H1 (cell line): ENCODE data around the gene CACNA1G. TPM values are rescaled to one million over a fixed set of nuclear protein-coding genes. Genes with fewer than 3 reads are reported as not detected.

ENCODE experiments used
- CTCF ChIA-PET: fragments of 300-600 bp; sonication (Branson Sonifier 250); formaldehyde crosslinking; loops from one replicate; lab custom pipeline; 2021; ENCODE audit not compliant: partially characterized antibody; lab: Charles Lee
- POLR2A ChIA-PET: fragments of 300-600 bp; sonication (Branson Sonifier 250); formaldehyde crosslinking; loops from one replicate; lab custom pipeline; 2021; ENCODE audit warnings: inconsistent platforms; ENCODE audit not compliant: partially characterized antibody; lab: Charles Lee
- DNase-seq, 2 experiments: peaks; one replicate each; pipeline versions ENCODE4 v3.0.0 to v3.0.0-alpha.2; 2010 to 2022; ENCODE audit warnings: low spot score in 2 of 2, low read depth in 1 of 2, mixed read lengths in 1 of 2
- FAIRE-seq: peaks from 2 replicates; lab custom pipeline; 2011; peaks lifted over from hg19 to GRCh38; lab: Jason Lieb, UNC
- H2AFZ ChIP-seq: 2 replicates; pipeline ENCODE4 v1.8.1; 2012; ENCODE audit warnings: low read length, inconsistent platforms
- H2AK5ac ChIP-seq: 2 replicates; pipeline ENCODE4 v1.6.1; 2013; ENCODE audit warnings: low read depth, low read length
- H2BK120ac ChIP-seq: replicated peaks from 2 replicates; pipeline ENCODE3; 2013; ENCODE audit warnings: low read depth, low read length, inconsistent platforms
- H2BK12ac ChIP-seq: 2 replicates; pipeline ENCODE4 v1.6.1; 2013; ENCODE audit warnings: low read depth, low read length
- H2BK15ac ChIP-seq: 2 replicates; pipeline ENCODE4 v1.6.1; 2013; ENCODE audit warnings: low read length
- H2BK20ac ChIP-seq: 2 replicates; pipeline ENCODE4 v1.6.1; 2013; ENCODE audit warnings: low read length
- H2BK5ac ChIP-seq: 2 replicates; pipeline ENCODE4 v1.6.1; 2013; ENCODE audit warnings: low read depth, low read length
- H3K14ac ChIP-seq: 2 replicates; pipeline ENCODE4 v1.6.1; 2013; ENCODE audit warnings: inconsistent platforms; ENCODE audit not compliant: insufficient read length
- H3K18ac ChIP-seq: 2 replicates; pipeline ENCODE4 v1.6.1; 2013; ENCODE audit warnings: low read length; ENCODE audit errors: extremely low read depth
- H3K23ac ChIP-seq: 2 replicates; pipeline ENCODE4 v1.6.1; 2013; ENCODE audit warnings: inconsistent platforms; ENCODE audit not compliant: insufficient read length
- H3K23me2 ChIP-seq: 2 replicates; pipeline ENCODE4 v1.6.1; 2013; ENCODE audit warnings: low read depth, low read length
- H3K27ac ChIP-seq: 2 replicates; pipeline ENCODE4 v1.6.1; 2011; ENCODE audit warnings: low read depth, low read length, inconsistent platforms
- H3K27me3 ChIP-seq, 4 experiments: replicated peaks in 1 of 4; 1 replicate in 1 of 4; 2 replicates in 3 of 4; pipeline versions ENCODE4 v1.6.1 to v1.8.1; 2011 to 2013; ENCODE audit warnings: low read length in 3 of 4, mild to moderate bottlenecking in 3 of 4, inconsistent platforms in 2 of 4, mixed read lengths in 2 of 4, moderate library complexity in 1 of 4; ENCODE audit not compliant: control insufficient read depth in 3 of 4, insufficient read depth in 3 of 4; ENCODE audit errors: extremely low read depth in 1 of 4
- H3K36me3 ChIP-seq, 4 experiments: 2 replicates each; pipeline versions ENCODE4 v1.6.1 to v1.8.1; 2011 to 2013; ENCODE audit warnings: mild to moderate bottlenecking in 4 of 4, low read length in 3 of 4, moderate library complexity in 2 of 4, control low read depth in 1 of 4, inconsistent platforms in 1 of 4; ENCODE audit not compliant: insufficient read depth in 4 of 4, control insufficient read depth in 2 of 4
- H3K4ac ChIP-seq: replicated peaks from 2 replicates; pipeline ENCODE3; 2013; ENCODE audit warnings: low read length, low read depth, mixed read lengths, inconsistent platforms; ENCODE audit not compliant: insufficient read length
- H3K4me1 ChIP-seq, 4 experiments: replicated peaks in 1 of 4; 1 replicate in 1 of 4; 2 replicates in 3 of 4; pipeline versions ENCODE4 v1.6.1 to v1.8.1; 2011 to 2013; ENCODE audit warnings: low read length in 3 of 4, inconsistent platforms in 2 of 4, mixed read lengths in 1 of 4; ENCODE audit not compliant: insufficient read depth in 4 of 4, control insufficient read depth in 3 of 4
- H3K4me2 ChIP-seq, 2 experiments: 2 replicates each; pipeline versions ENCODE4 v1.6.1 to v1.8.1; 2011 to 2013; ENCODE audit warnings: low read depth in 2 of 2, low read length in 2 of 2, control low read depth in 1 of 2, inconsistent platforms in 1 of 2, mild to moderate bottlenecking in 1 of 2; ENCODE audit not compliant: insufficient read depth in 1 of 2
- H3K4me3 ChIP-seq, 4 experiments: fragments of 200-600, 300-600 bp in 1 of 4; sonication (generic), shearing (Covaris generic), sonication (Bioruptor Twin) in 1 of 4; 2 replicates each; pipeline versions ENCODE4 v1.5.1 to v1.8.1; 2011 to 2016; ENCODE audit warnings: low read length in 4 of 4, low read depth in 3 of 4, control low read depth in 2 of 4, inconsistent platforms in 2 of 4, mild to moderate bottlenecking in 2 of 4, mixed read lengths in 1 of 4, moderate library complexity in 1 of 4; ENCODE audit not compliant: insufficient read depth in 2 of 4; ENCODE audit errors: extremely low read depth in 1 of 4
- H3K56ac ChIP-seq: replicated peaks from 2 replicates; pipeline ENCODE3; 2013; ENCODE audit warnings: low read depth, mild to moderate bottlenecking, mixed read lengths, low read length, inconsistent platforms; ENCODE audit not compliant: insufficient read length
- H3K79me1 ChIP-seq: 2 replicates; pipeline ENCODE4 v1.6.1; 2013; ENCODE audit warnings: low read depth, low read length, control low read depth
- H3K79me2 ChIP-seq, 2 experiments: 2 replicates each; pipeline versions ENCODE4 v1.6.1 to v1.8.1; 2012 to 2013; ENCODE audit warnings: low read length in 2 of 2, mild to moderate bottlenecking in 2 of 2, inconsistent platforms in 1 of 2; ENCODE audit not compliant: insufficient read depth in 2 of 2, control insufficient read depth in 1 of 2
- H3K9ac ChIP-seq, 4 experiments: replicated peaks in 1 of 4; 1 replicate in 1 of 4; 2 replicates in 3 of 4; pipeline versions ENCODE4 v1.6.1 to v1.8.1; 2011 to 2013; ENCODE audit warnings: low read depth in 3 of 4, low read length in 3 of 4, control low read depth in 2 of 4, mild to moderate bottlenecking in 2 of 4, moderate library complexity in 2 of 4, inconsistent platforms in 1 of 4; ENCODE audit errors: extremely low read depth in 1 of 4
- H3K9me3 ChIP-seq, 2 experiments: 2 replicates each; pipeline versions ENCODE4 v1.6.1 to v1.8.1; 2012 to 2013; ENCODE audit warnings: mild to moderate bottlenecking in 2 of 2, moderate library complexity in 2 of 2, control low read depth in 1 of 2, inconsistent platforms in 1 of 2, low read depth in 1 of 2, low read length in 1 of 2, mixed read lengths in 1 of 2; ENCODE audit not compliant: insufficient read depth in 2 of 2
- H4K20me1 ChIP-seq, 2 experiments: replicated peaks in 1 of 2; 2 replicates each; pipeline versions ENCODE3 to v1.8.1; 2011 to 2013; ENCODE audit warnings: inconsistent platforms in 2 of 2, low read length in 2 of 2, mild to moderate bottlenecking in 1 of 2; ENCODE audit not compliant: insufficient read depth in 2 of 2, control insufficient read depth in 1 of 2
- H4K5ac ChIP-seq: 2 replicates; pipeline ENCODE4 v1.6.1; 2013; ENCODE audit warnings: low read length, low read depth, mixed read lengths, inconsistent platforms; ENCODE audit not compliant: insufficient read length
- H4K8ac ChIP-seq: 2 replicates; pipeline ENCODE4 v1.8.0; 2013; ENCODE audit warnings: mild to moderate bottlenecking, moderate library complexity, low read length, inconsistent platforms; ENCODE audit not compliant: insufficient read depth; ENCODE audit errors: extremely low read depth
- H4K91ac ChIP-seq: replicated peaks from 2 replicates; pipeline ENCODE3; 2013; ENCODE audit warnings: low read length, mixed read lengths, inconsistent platforms; ENCODE audit not compliant: insufficient read length
- ATF2 ChIP-seq: IDR thresholded peaks from 2 replicates; pipeline ENCODE4 v1.6.1; 2012; ENCODE audit warnings: low read length, inconsistent platforms
- ATF3 ChIP-seq: IDR thresholded peaks from 2 replicates; pipeline ENCODE4 v1.6.1; 2011; ENCODE audit warnings: low read depth, mild to moderate bottlenecking, low read length; ENCODE audit not compliant: insufficient read depth
- BACH1 ChIP-seq: IDR thresholded peaks from 2 replicates; pipeline ENCODE4 v1.6.1; 2012; ENCODE audit warnings: low read length, improper control_type of control experiment
- CBX5 ChIP-seq: fragments of 300-800, 300-1000 bp; sonication (generic); IDR thresholded peaks from 2 replicates; pipeline ENCODE4 v1.7.1; 2016; ENCODE audit warnings: antibody characterized with exemption, low read length, low read depth
- MAFK ChIP-seq: IDR thresholded peaks from 2 replicates; pipeline ENCODE4 v1.6.1; 2012; ENCODE audit warnings: low read depth, mild to moderate bottlenecking, improper control_type of control experiment, low read length
- POU5F1 ChIP-seq: IDR thresholded peaks from 2 replicates; pipeline ENCODE4 v1.6.1; 2011; ENCODE audit warnings: low read depth, mild to moderate bottlenecking, low read length, moderate library complexity
- RXRA ChIP-seq: IDR thresholded peaks from 2 replicates; pipeline ENCODE4 v1.6.1; 2011; ENCODE audit warnings: low read depth, mild to moderate bottlenecking, low read length, moderate library complexity; ENCODE audit not compliant: insufficient read depth
- SIX5 ChIP-seq: IDR thresholded peaks from 2 replicates; pipeline ENCODE4 v1.6.1; 2011; ENCODE audit warnings: mild to moderate bottlenecking, low read depth, low read length
- SP1 ChIP-seq: IDR thresholded peaks from 2 replicates; pipeline ENCODE4 v1.6.1; 2011; ENCODE audit warnings: low read depth, low read length
- WGBS, 2 experiments: shearing (Covaris generic) in 1 of 2; methylation state at CpG; one replicate each; pipeline versions ENCODE4 v1.1.6 to v1.1.7; 2013 to 2015; ENCODE audit warnings: low lambda C conversion rate in 2 of 2, mixed read lengths in 2 of 2, inconsistent platforms in 1 of 2, low coverage in 1 of 2, missing lambda C conversion rate in 1 of 2; ENCODE audit not compliant: insufficient replicate concordance in 2 of 2, insufficient coverage in 1 of 2, insufficient read length in 1 of 2; ENCODE audit errors: extremely low coverage in 1 of 2, missing lambda C conversion rate in 1 of 2; 5-methylcytosine and 5-hydroxymethylcytosine counted together
- polyA plus RNA-seq, 7 experiments: library from polyadenylated mRNA; depleted of rRNA in 3 of 7; stranded (reverse) in 5 of 7; unstranded in 2 of 7; fragments of >200 nt in 5 of 7; fragments of 200-250 nt in 2 of 7; gene quantifications; 1 replicate in 5 of 7; 2 replicates in 1 of 7; 4 replicates in 1 of 7; pipeline versions ENCODE4 v1.2.1 to v1.2.3, GENCODE V29; 2011 to 2013; ENCODE audit warnings: missing spikeins in 2 of 7, mixed read lengths in 2 of 7
- total RNA-seq: library from RNA; stranded (reverse); fragmentation: NEBNext Ultra II Directional; extraction: Animal tissue kit (Norgen Biotek cat#: 25700); gene quantifications from 2 replicates; pipeline ENCODE4 v1.2.1, GENCODE V29; 2021

CACNA1G gene
- total and polyA plus RNA-seq, 2 of the 8 experiments (the other 6 are each of a cell fraction or from before 2014, with no cell fraction given): 2.9 to 4.9 TPM

- no peak overlapping the region for H3K23ac ChIP-seq
- H2AK5ac ChIP-seq: no peak overlapping the region
- POLR2A ChIA-PET: interaction anchor here (0.6 kb wide), 1 partner anchor 24 kb away, joined by 3 read pairs; no protein-coding TSS in a partner anchor
- no peak overlapping the region for H2BK15ac ChIP-seq
- no peak overlapping the region for H2BK120ac ChIP-seq
- H3K27ac ChIP-seq: no peak overlapping the region
- H4K8ac ChIP-seq: no peak overlapping the region
- CTCF ChIA-PET: interaction anchor here (1.3 to 3.4 kb wide), 4 partner anchors 8 to 40 kb away, joined by 3 to 10 read pairs (median 4); partner anchors contain the start of gene EPN3
- H4K91ac ChIP-seq: no peak overlapping the region
- no peak overlapping the region for H2BK5ac ChIP-seq
- no peaks in the 10 kb centered on the region; a peak in 1 of 7 replicates for H3K27me3 ChIP-seq
- no peak for DNase-seq
- H3K23me2 ChIP-seq: peaks cover 3% of the 10 kb centered on the region; the same call in 1 of the 2 replicates
- H3K56ac ChIP-seq: no peak overlapping the region
- no peaks in the 10 kb centered on the region for H3K79me1 ChIP-seq
- no peak overlapping the region for H3K18ac ChIP-seq
- WGBS, 2 experiments: 77% methylated on average over 3 of the region's 3 CpGs; no CpG with 5 or more reads in 1 of the 2 experiments
- no peak overlapping the region for H2AFZ ChIP-seq
- no peak overlapping the region for H4K5ac ChIP-seq
- no peak for FAIRE-seq
- H3K4me1 ChIP-seq: peaks cover 0 to 9% (median 4%) of the 10 kb centered on the region in 4 experiments; a peak in 4 of 7 replicates
- H3K79me2 ChIP-seq: no peaks in the 10 kb centered on the region
- H2BK20ac ChIP-seq: no peak overlapping the region
- H3K14ac ChIP-seq: no peak overlapping the region
- no peaks in the 10 kb centered on the region for H3K9me3 ChIP-seq
- no peak overlapping the region for H3K4ac ChIP-seq
- no peak overlapping the region for H3K4me2 ChIP-seq
- no peaks in the 10 kb centered on the region for H3K36me3 ChIP-seq
- H2BK12ac ChIP-seq: no peak overlapping the region
- H3K4me3 ChIP-seq: no peak overlapping the region
- no peak for TF ChIP-seq RXRA
- TF ChIP-seq POU5F1: no peak
- TF ChIP-seq MAFK: no peak
- TF ChIP-seq CBX5: no peak
- TF ChIP-seq ATF3: no peak
- TF ChIP-seq ATF2: no peak
- no peak for TF ChIP-seq SIX5
- TF ChIP-seq SP1: no peak
- TF ChIP-seq BACH1: no peak
- H4K20me1 ChIP-seq: peaks cover 1 to 3% of the 10 kb centered on the region in 2 experiments
- no peak overlapping the region for H3K9ac ChIP-seq
These were observed 49.5 kb upstream of the CACNA1G start for GRCh38 chr17:50511058-50511457.
